GM12864 (cell line): ENCODE data around the gene PSMB11.

Experiments used
- DNase-seq: peaks from one replicate; pipeline ENCODE4 v3.0.0-alpha.2; 2011; ENCODE audit warnings: low read depth
- H3K4me3 ChIP-seq: 2 replicates; pipeline ENCODE4 v1.5.1; 2011; ENCODE audit warnings: mild to moderate bottlenecking, low read depth, low read length, control low read depth
- TF ChIP-seq, protein P1 (sequence below): IDR thresholded peaks from 2 replicates; pipeline ENCODE4 v1.5.1; 2011; ENCODE audit warnings: low read depth, mild to moderate bottlenecking, moderate library complexity, low read length, control low read depth, inconsistent platforms; ENCODE audit errors: missing control alignments

PSMB11 gene

DNA sequence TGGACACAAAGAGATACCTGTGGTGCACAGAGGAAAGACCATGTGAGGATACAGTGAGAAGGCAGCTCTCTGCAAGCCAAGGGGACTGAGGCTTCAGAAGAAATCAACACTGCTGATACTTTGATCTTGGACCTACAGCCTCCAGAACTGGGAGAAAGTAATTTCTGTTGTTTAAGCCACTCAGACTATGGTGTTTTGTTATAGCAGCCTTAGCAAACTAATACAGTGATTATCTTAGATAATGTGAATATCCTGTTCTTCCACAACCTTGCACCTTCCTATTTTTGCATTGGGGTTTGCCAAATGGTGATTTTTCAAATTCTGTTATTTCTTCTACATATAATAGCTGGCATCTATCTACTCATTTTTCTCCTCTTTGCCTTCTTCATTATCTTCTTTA is 23.9 kb upstream of the PSMB11 start:
- no peak for DNase-seq
- TF ChIP-seq, protein P1, sequence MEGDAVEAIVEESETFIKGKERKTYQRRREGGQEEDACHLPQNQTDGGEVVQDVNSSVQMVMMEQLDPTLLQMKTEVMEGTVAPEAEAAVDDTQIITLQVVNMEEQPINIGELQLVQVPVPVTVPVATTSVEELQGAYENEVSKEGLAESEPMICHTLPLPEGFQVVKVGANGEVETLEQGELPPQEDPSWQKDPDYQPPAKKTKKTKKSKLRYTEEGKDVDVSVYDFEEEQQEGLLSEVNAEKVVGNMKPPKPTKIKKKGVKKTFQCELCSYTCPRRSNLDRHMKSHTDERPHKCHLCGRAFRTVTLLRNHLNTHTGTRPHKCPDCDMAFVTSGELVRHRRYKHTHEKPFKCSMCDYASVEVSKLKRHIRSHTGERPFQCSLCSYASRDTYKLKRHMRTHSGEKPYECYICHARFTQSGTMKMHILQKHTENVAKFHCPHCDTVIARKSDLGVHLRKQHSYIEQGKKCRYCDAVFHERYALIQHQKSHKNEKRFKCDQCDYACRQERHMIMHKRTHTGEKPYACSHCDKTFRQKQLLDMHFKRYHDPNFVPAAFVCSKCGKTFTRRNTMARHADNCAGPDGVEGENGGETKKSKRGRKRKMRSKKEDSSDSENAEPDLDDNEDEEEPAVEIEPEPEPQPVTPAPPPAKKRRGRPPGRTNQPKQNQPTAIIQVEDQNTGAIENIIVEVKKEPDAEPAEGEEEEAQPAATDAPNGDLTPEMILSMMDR: no peak
- no peak overlapping the region for H3K4me3 ChIP-seq

DNA sequence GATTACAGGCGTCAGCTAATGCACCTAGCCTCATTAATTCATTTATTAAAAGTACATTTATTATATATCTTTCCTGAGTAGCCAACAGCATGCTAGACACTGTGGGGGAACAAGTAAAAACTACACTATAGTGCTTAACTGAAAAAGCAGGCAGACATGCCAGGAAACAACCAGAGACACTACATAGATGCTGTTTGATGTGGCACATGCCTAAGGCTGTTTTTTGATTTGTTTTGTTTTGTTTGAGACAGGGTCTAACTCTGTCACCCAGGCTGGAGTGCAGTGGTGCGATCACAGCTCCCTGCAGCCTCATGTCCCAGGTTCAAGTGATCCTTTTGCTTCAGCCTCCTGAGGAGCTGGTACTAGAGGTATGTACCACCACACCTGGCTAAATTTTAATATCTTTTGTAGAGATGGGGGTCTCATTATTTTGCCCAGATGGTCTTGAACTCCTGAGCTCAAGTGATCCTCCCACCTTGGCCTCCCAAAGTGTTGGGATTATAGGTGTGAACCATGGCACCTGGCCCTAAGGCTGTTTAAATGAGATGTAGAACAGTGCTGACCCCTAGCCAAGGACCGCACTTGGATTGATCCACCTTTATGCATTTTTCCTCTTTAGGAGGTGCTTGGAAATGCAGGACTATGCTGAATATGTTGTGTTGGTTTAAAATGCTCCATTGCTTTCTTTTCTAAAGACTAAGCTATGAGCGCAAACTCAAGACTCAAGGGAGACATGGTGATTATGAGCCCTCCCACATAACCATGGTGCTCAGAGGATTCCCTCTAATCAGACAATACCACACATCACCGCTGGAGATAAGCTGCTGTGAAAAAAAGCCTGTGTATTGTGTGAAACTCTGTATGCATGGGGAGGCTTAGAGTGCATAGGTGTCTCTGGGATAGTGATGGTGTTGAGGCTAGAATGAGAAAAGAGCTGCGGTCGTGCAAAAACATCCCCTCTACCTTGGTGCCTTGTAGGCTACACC is 21.6 kb upstream of the PSMB11 start:
- DNase-seq: no peak
- no peak overlapping the region for H3K4me3 ChIP-seq
- TF ChIP-seq, protein P1: no peak

DNA sequence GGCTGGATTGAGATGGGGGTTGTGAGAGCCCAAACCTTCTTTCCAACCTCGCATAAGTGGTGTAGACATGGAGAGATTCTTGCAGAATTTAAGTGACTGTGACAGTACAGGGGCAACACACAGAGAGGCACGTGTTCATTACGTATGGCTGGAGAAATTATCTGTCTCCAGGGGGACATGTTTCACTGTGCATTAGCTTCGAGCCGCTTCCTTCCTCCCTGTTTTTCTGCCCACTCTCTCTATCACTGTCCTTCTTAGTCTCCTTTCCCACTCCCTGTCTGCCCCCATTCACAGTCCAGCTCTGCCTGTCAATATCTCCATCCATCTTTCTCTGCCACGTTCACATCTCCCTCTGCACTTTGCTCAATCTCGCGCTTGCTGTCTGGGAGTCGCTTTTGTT is 20.6 kb upstream of the PSMB11 start:
- TF ChIP-seq, protein P1: no peak

DNA sequence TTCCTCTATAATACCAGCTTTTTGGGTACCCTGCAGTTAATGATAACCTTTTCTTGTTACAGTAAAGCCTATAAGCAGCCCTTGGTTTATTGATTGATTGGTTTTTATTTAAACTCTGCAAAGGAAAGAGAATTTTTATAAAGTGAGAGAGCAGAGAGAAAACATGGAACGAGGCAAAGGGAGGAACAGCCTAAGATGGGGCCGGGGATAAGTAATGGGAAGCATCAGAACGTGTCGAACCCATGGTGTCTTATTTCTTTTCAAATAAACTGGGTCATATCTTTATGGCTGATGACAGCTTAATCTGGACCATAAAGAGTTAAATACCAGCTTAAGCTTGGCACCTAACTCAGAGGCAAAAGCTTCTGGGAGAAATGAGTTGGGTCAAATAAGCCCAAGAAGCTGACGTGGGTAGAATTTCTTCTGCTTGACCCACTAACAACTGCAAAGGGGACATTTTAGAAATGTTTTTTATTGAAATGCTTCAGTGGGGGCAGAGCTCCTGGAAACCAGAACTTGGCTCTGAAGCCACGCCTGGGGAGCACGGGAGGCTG is 20.0 kb upstream of the PSMB11 start:
- TF ChIP-seq, protein P1: no peak
- no peak overlapping the region for H3K4me3 ChIP-seq
- DNase-seq: no peak

More for the DNA sequence above, 20.6 kb upstream of the PSMB11 start:
- DNase-seq: no peak
- no peak overlapping the region for H3K4me3 ChIP-seq

DNA sequence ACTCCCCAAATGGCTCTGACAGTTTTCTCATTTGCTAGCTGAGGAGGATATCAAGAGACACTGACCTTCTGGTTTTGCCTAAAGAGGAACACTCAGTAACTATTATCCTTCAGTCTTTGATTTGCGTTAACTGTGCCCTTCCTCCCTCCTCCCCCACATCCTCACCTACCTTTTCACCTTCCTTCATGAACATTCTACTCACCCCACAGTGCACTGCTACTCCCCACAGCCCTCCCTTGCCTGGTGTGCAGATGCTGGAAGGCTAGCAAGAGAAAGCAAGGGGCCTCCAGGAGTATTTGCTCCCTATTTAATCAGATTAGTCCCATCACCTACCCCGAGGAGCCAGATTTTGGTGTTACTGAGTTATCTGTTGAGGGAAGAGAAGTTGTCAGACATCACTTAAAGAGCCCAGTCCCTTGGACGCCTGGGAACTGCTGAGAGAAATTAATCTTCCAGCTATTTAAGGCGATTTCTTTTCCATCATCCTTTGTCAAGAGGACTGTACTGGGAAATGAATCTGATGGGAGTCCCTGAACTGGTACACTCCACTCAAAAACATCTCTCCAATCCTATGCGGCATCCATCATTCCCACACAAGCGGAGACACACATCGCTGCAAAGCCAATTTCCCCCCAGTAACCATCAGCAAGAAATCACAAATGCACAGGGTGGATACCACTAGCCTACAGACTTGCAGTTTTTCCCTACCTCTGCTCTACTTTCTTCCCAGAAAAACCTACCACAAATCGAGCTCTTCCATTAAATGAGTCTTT is 18.8 kb upstream of the PSMB11 start:
- no peak for DNase-seq
- H3K4me3 ChIP-seq: no peak overlapping the region
- TF ChIP-seq, protein P1: no peak

DNA sequence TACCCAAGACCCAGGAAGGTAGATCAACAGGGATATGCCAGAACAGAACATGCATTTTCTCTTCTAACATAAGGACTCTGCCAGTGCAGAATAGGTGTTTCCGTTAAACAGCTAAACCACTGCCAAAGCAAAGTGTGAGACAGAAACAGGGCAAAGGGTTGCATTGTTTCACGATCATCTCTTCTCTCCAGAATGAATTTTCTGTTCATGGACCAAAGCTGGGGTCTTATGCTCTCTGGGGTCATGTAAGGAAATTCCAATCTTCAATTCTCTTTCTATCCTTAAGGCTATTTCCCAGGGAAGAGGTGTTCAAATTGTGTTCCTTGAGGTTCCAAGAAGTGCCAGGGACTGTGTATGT is 18.2 kb upstream of the PSMB11 start:
- no peak overlapping the region for H3K4me3 ChIP-seq
- DNase-seq: no peak
- TF ChIP-seq, protein P1: no peak
